Keratinocyte (primary cell): ENCODE data around the gene CACNG7. TPM values are rescaled to one million over a fixed set of nuclear protein-coding genes. Genes with fewer than 3 reads are reported as not detected.

Source experiments
- DNase-seq: peaks from one replicate; pipeline ENCODE4 v3.0.0-alpha.2; 2011; ENCODE audit warnings: low read depth, missing footprints, low spot score
- FAIRE-seq: peaks from 2 replicates; lab custom pipeline; 2011; peaks lifted over from hg19 to GRCh38; lab: Jason Lieb, UNC
- H2AFZ ChIP-seq: 2 replicates; pipeline ENCODE4 v1.6.0; 2012; ENCODE audit warnings: low read length, control low read depth, inconsistent platforms; ENCODE audit not compliant: control insufficient read depth
- H3K27ac ChIP-seq: 2 replicates; pipeline ENCODE4 v1.5.1; 2011; ENCODE audit warnings: low read length; ENCODE audit not compliant: control insufficient read depth, insufficient read depth
- H3K27me3 ChIP-seq: 3 replicates; pipeline ENCODE4 v1.6.0; 2011; ENCODE audit warnings: low read length; ENCODE audit not compliant: control insufficient read depth, insufficient read depth; ENCODE audit errors: extremely low read depth
- H3K36me3 ChIP-seq, 2 experiments: 2 replicates in 1 of 2; 3 replicates in 1 of 2; pipeline ENCODE4 v1.5.1; 2011; ENCODE audit warnings: low read length in 2 of 2, mild to moderate bottlenecking in 1 of 2; ENCODE audit not compliant: control insufficient read depth in 2 of 2, insufficient read depth in 2 of 2; ENCODE audit errors: extremely low read depth in 1 of 2
- H3K4me1 ChIP-seq: 3 replicates; pipeline ENCODE4 v1.5.1; 2011; ENCODE audit warnings: low read length; ENCODE audit not compliant: control insufficient read depth, insufficient read depth; ENCODE audit errors: extremely low read depth
- H3K4me2 ChIP-seq: 3 replicates; pipeline ENCODE4 v1.6.0; 2011; ENCODE audit warnings: low read depth, low read length; ENCODE audit not compliant: control insufficient read depth, insufficient read depth; ENCODE audit errors: extremely low read depth
- H3K4me3 ChIP-seq, 3 experiments: fragments of 200-600 bp in 1 of 3; sonication (generic) in 1 of 3; 2 replicates in 2 of 3; 3 replicates in 1 of 3; pipeline ENCODE4 v1.5.1; 2011 to 2016; ENCODE audit warnings: low read length in 3 of 3, mild to moderate bottlenecking in 3 of 3, control low read depth in 2 of 3, inconsistent platforms in 1 of 3, low read depth in 1 of 3, mixed read lengths in 1 of 3, mixed run types in 1 of 3, moderate library complexity in 1 of 3; ENCODE audit not compliant: control insufficient read depth in 2 of 3, insufficient read depth in 2 of 3; ENCODE audit errors: extremely low read depth in 1 of 3
- H3K79me2 ChIP-seq: 2 replicates; pipeline ENCODE4 v1.6.0; 2012; ENCODE audit warnings: low read length; ENCODE audit not compliant: control insufficient read depth, insufficient read depth
- H3K9ac ChIP-seq: 3 replicates; pipeline ENCODE4 v1.6.0; 2011; ENCODE audit warnings: low read length; ENCODE audit not compliant: control insufficient read depth, insufficient read depth; ENCODE audit errors: extremely low read depth
- H3K9me1 ChIP-seq: 3 replicates; pipeline ENCODE4 v1.6.0; 2011; ENCODE audit warnings: low read length; ENCODE audit not compliant: control insufficient read depth, insufficient read depth; ENCODE audit errors: extremely low read depth
- H3K9me3 ChIP-seq: 2 replicates; pipeline ENCODE4 v1.5.1; 2012; ENCODE audit warnings: low read depth, low read length; ENCODE audit not compliant: control insufficient read depth
- H4K20me1 ChIP-seq: 3 replicates; pipeline ENCODE4 v1.6.0; 2011; ENCODE audit warnings: low read length; ENCODE audit not compliant: control insufficient read depth, insufficient read depth; ENCODE audit errors: extremely low read depth
- CTCF ChIP-seq, 3 experiments: IDR thresholded peaks in 1 of 3; conservative IDR thresholded peaks in 1 of 3; optimal IDR thresholded peaks in 1 of 3; 2 replicates in 2 of 3; 3 replicates in 1 of 3; pipeline versions ENCODE3 to v1.5.1; 2011; ENCODE audit warnings: low read length in 3 of 3, mild to moderate bottlenecking in 3 of 3, moderate library complexity in 2 of 3, control low read depth in 1 of 3, inconsistent platforms in 1 of 3; ENCODE audit not compliant: insufficient read depth in 2 of 3; ENCODE audit errors: extremely low read depth in 1 of 3
- EZH2 ChIP-seq: IDR thresholded peaks from one replicate; pipeline ENCODE4 v1.6.1; 2012; ENCODE audit warnings: inconsistent platforms, mild to moderate bottlenecking, low read length, moderate library complexity
- dilution Hi-C: fragments of 300-500 bp; cut with MboI; formaldehyde crosslinking; loops from one replicate; pipeline ENCODE4 v1.7.0; 2020; ENCODE audit warnings: low sequenced_read_pairs; ENCODE audit not compliant: extremely low pct_ligation_motif_present
- polyA plus RNA-seq, 5 experiments: library from polyadenylated mRNA; depleted of rRNA in 3 of 5; stranded (reverse) in 3 of 5; stranded (forward) in 1 of 5; unstranded in 1 of 5; fragments of >200 nt; gene quantifications; 1 replicate in 1 of 5; 2 replicates in 3 of 5; 3 replicates in 1 of 5; pipeline versions ENCODE4 v1.2.1 to v1.2.3, GENCODE V29; 2011 to 2012; ENCODE audit warnings: missing spikeins in 2 of 5, low read depth in 1 of 5, low replicate concordance in 1 of 5

CACNG7 gene
- polyA plus RNA-seq, 1 donor (not counting 4 experiments of a cell fraction or from before 2014, with no cell fraction given) = not detected

- DNase-seq (no peak), FAIRE-seq (no peak)
- no peak overlapping the region for H3K27ac ChIP-seq
These were observed 73.5 kb downstream of the CACNG7 start for GRCh38 chr19:53982611-53983010.

GRCh38 chr19:53983457-53984289, 74.6 kb downstream of the CACNG7 start:
- no peak for TF ChIP-seq EZH2
- H3K27ac ChIP-seq = no peak overlapping the region
- no peak overlapping the region for H3K4me3 ChIP-seq
- no peaks in the 10 kb centered on the region for H4K20me1 ChIP-seq
- H2AFZ ChIP-seq = no peak overlapping the region
- no peaks in the 10 kb centered on the region for H3K36me3 ChIP-seq
- H3K79me2 ChIP-seq = no peaks in the 10 kb centered on the region
- DNase-seq (no peak), FAIRE-seq (no peak)
- no peak overlapping the region for H3K9ac ChIP-seq
- no peaks in the 10 kb centered on the region for H3K9me1 ChIP-seq
- dilution Hi-C loops = no loop called here
- peaks cover 35% of the 10 kb centered on the region for H3K27me3 ChIP-seq
- no peak overlapping the region for H3K4me2 ChIP-seq
- H3K4me1 ChIP-seq = no peaks in the 10 kb centered on the region
- H3K9me3 ChIP-seq = peaks cover 3% of the 10 kb centered on the region

More at GRCh38 chr19:53982611-53983010, 73.5 kb downstream of the CACNG7 start:
- Histone ChIP-seq H4K20me1 (no peaks in the 10 kb centered on the region), H3K79me2 (no peaks in the 10 kb centered on the region), H3K36me3 (no peaks in the 10 kb centered on the region), H3K4me3 (no peak overlapping the region), H3K27me3 (peaks cover 44% of the 10 kb centered on the region), H2AFZ (no peak overlapping the region), H3K9ac (no peak overlapping the region), H3K9me1 (no peaks in the 10 kb centered on the region), H3K9me3 (peaks cover 3% of the 10 kb centered on the region), H3K4me1 (no peaks in the 10 kb centered on the region), H3K4me2 (no peak overlapping the region)
- dilution Hi-C loops = no loop called here
- TF ChIP-seq EZH2 (no peak), CTCF (optimal IDR thresholded peaks at IDR 0.05 in 1 of 3, IDR thresholded peaks at IDR 0.05 in 1 of 3, conservative IDR thresholded peaks at IDR 0.05 in 1 of 3; ENCODE audit: extremely low read depth in 1 of 3, insufficient read depth in 2 of 3, low read length in 3 of 3) (no peak)
